K562 (cell line): ENCODE data around the gene FANCI. TPM values are rescaled to one million over a fixed set of nuclear protein-coding genes. Genes with fewer than 3 reads are reported as not detected.

Source experiments
- ATAC-seq: fragments of 200-7000 bp; cut with Tn5 transposase; 3 replicates; pipeline ENCODE4 v1.9.1; 2020; ENCODE audit warnings: moderate library complexity
- BruUV-seq: library from RNA; stranded (reverse); fragments of 400-500 nt; replicated peaks from 2 replicates; lab custom pipeline; 2021; lab: Mats Ljungman, UMichigan
- CTCF ChIA-PET: fragments of 300-600 bp; formaldehyde crosslinking; extraction: SDS; loops from one replicate; lab custom pipeline; 2021; ENCODE audit warnings: low intra/inter-chr PET ratio; lab: Yijun Ruan, JAX
- POLR2A ChIA-PET: fragments of 300-600, 350-650 bp; sonication (Branson Sonifier 250); formaldehyde crosslinking; extraction: SDS; loops from one replicate; lab custom pipeline; 2021; ENCODE audit warnings: antibody characterized with exemption, inconsistent platforms; lab: Yijun Ruan, JAX
- DNase-seq, 4 experiments: peaks; one replicate each; pipeline versions ENCODE4 v3.0.0 to v3.0.0-alpha.2; 2011 to 2018; ENCODE audit warnings: low spot score in 3 of 4, mixed read lengths in 3 of 4; ENCODE audit errors: extremely low read depth in 1 of 4
- FAIRE-seq: peaks from 2 replicates; lab custom pipeline; 2011; peaks lifted over from hg19 to GRCh38; lab: Jason Lieb, UNC
- H2AFZ ChIP-seq: 2 replicates; pipeline ENCODE4 v1.6.0; 2011; ENCODE audit warnings: low read depth, low read length, control low read depth, inconsistent platforms
- H3K27ac ChIP-seq: fragments of 200-600 bp; 3 replicates; pipeline ENCODE4 v1.8.0; 2011; ENCODE audit warnings: low read depth, mild to moderate bottlenecking, control low read depth, inconsistent platforms, low read length, moderate library complexity, mixed read lengths; ENCODE audit errors: extremely low read depth
- H3K27me3 ChIP-seq, 2 experiments: fragments of 300-600 bp in 1 of 2; 2 replicates in 1 of 2; 3 replicates in 1 of 2; pipeline versions ENCODE4 v1.6.0 to v1.8.0; 2011; ENCODE audit warnings: inconsistent platforms in 2 of 2, low read length in 2 of 2, mild to moderate bottlenecking in 1 of 2, mixed read lengths in 1 of 2, moderate library complexity in 1 of 2; ENCODE audit not compliant: control insufficient read depth in 2 of 2, insufficient read depth in 2 of 2
- H3K36me3 ChIP-seq: fragments of 300-600 bp; 3 replicates; pipeline ENCODE4 v1.8.0; 2011; ENCODE audit warnings: mild to moderate bottlenecking, low read length, inconsistent platforms; ENCODE audit not compliant: control insufficient read depth, insufficient read depth
- H3K4me1 ChIP-seq, 2 experiments: fragments of 200-600 bp in 1 of 2; replicated peaks in 1 of 2; 2 replicates in 1 of 2; 3 replicates in 1 of 2; pipeline versions ENCODE4 v1.5.1 to v1.8.0; 2011; ENCODE audit warnings: inconsistent platforms in 2 of 2, low read length in 2 of 2, mild to moderate bottlenecking in 1 of 2, mixed read lengths in 1 of 2, moderate library complexity in 1 of 2; ENCODE audit not compliant: control insufficient read depth in 2 of 2, insufficient read depth in 2 of 2
- H3K4me2 ChIP-seq: 2 replicates; pipeline ENCODE4 v1.6.1; 2011; ENCODE audit warnings: low read length, control low read depth, inconsistent platforms, mixed read lengths; ENCODE audit not compliant: insufficient read depth
- H3K4me3 ChIP-seq: fragments of 200-600 bp; sonication (generic), shearing (Covaris generic); 2 replicates; pipeline ENCODE4 v1.5.1; 2016; ENCODE audit warnings: control low read depth, inconsistent platforms
- H3K79me2 ChIP-seq: fragments of 200-600 bp; 3 replicates; pipeline ENCODE4 v1.8.0; 2011; ENCODE audit warnings: low read length, inconsistent platforms; ENCODE audit not compliant: control insufficient read depth, insufficient read depth
- H3K9ac ChIP-seq, 2 experiments: 2 replicates each; pipeline versions ENCODE4 v1.6.0 to v1.6.1; 2011; ENCODE audit warnings: low read depth in 2 of 2, low read length in 2 of 2, control low read depth in 1 of 2, inconsistent platforms in 1 of 2, mild to moderate bottlenecking in 1 of 2, mixed read lengths in 1 of 2; ENCODE audit not compliant: insufficient read depth in 1 of 2
- H3K9me1 ChIP-seq: one replicate; pipeline ENCODE4 v1.6.0; 2011; ENCODE audit warnings: inconsistent platforms, mild to moderate bottlenecking, low read length, moderate library complexity; ENCODE audit not compliant: control insufficient read depth, insufficient read depth
- H3K9me3 ChIP-seq: replicated peaks from 2 replicates; pipeline ENCODE4 v1.5.1; 2011; ENCODE audit warnings: low read depth, low read length, inconsistent platforms; ENCODE audit not compliant: control insufficient read depth, insufficient read depth
- H4K20me1 ChIP-seq: replicated peaks from 2 replicates; pipeline ENCODE4 v1.6.1; 2011; ENCODE audit warnings: low read length, inconsistent platforms, mixed read lengths; ENCODE audit not compliant: control insufficient read depth, insufficient read depth
- ARNT ChIP-seq, 2 experiments: fragments of 450-650 bp; IDR thresholded peaks; 2 replicates each; pipeline ENCODE4 v1.6.1; 2016; ENCODE audit warnings: mild to moderate bottlenecking in 1 of 2
- BRD4 ChIP-seq: fragments of 200-600 bp; sonication (generic); IDR thresholded peaks from 2 replicates; pipeline ENCODE4 v1.6.1; 2017; ENCODE audit warnings: inconsistent platforms
- GATAD2A ChIP-seq: fragments of 450-650 bp; IDR thresholded peaks from 2 replicates; pipeline ENCODE4 v1.6.1; 2017
- HNRNPH1 ChIP-seq: fragments of 200-400 bp; formaldehyde crosslinking; optimal IDR thresholded peaks from 2 replicates; pipeline ENCODE3; 2017; ENCODE audit warnings: low read depth, mild to moderate bottlenecking, low read length, moderate library complexity
- KLF10 ChIP-seq: fragments of 250-450 bp; sonication (Bioruptor Pico); IDR thresholded peaks from 2 replicates; pipeline ENCODE4 v1.6.1; 2021; ENCODE audit warnings: matching md5 sums
- KLF13 ChIP-seq: fragments of 450-650 bp; IDR thresholded peaks from 2 replicates; pipeline ENCODE4 v1.6.1; 2016; ENCODE audit warnings: missing genetic modification characterization, low read depth, mild to moderate bottlenecking, missing compliant biosample characterization, moderate library complexity, borderline replicate concordance
- NFATC3 ChIP-seq: fragments of 450-650 bp; IDR thresholded peaks from 2 replicates; pipeline ENCODE4 v1.6.1; 2017; ENCODE audit warnings: mild to moderate bottlenecking
- NFIX ChIP-seq: fragments of 250-450 bp; sonication (Bioruptor Pico); IDR thresholded peaks from 2 replicates; pipeline ENCODE4 v1.4.0; 2020; ENCODE audit warnings: low read depth, mild to moderate bottlenecking, moderate library complexity
- RBFOX2 ChIP-seq: fragments of 200-400 bp; formaldehyde crosslinking; IDR thresholded peaks from 2 replicates; pipeline ENCODE4 v1.6.1; 2017; ENCODE audit warnings: low read depth, mild to moderate bottlenecking, low read length, moderate library complexity
- SREBF1 ChIP-seq: fragments of 150-350 bp; IDR thresholded peaks from 2 replicates; pipeline ENCODE4 v1.6.1; 2014; ENCODE audit warnings: antibody characterized with exemption, low read depth, low read length, borderline replicate concordance
- SUPT5H ChIP-seq: fragments of 450-650 bp; IDR thresholded peaks from 2 replicates; pipeline ENCODE4 v1.6.1; 2016
- TGIF2 ChIP-seq: sonication (generic); formaldehyde crosslinking; IDR thresholded peaks from 2 replicates; pipeline ENCODE4 v1.8.1; 2022; ENCODE audit warnings: mild to moderate bottlenecking, missing genetic modification reagents, moderate library complexity
- ZNF165 ChIP-seq: fragments of 250-450 bp; sonication (Bioruptor Pico); IDR thresholded peaks from 2 replicates; pipeline ENCODE4 v1.4.0; 2020; ENCODE audit warnings: borderline replicate concordance
- ZNF174 ChIP-seq: fragments of 250-450 bp; sonication (Bioruptor Pico); IDR thresholded peaks from 2 replicates; pipeline ENCODE4 v1.4.0; 2020; ENCODE audit warnings: mild to moderate bottlenecking
- WGBS: fragments of 100-300 bp; shearing (Covaris generic); methylation state at CpG from one replicate; pipeline ENCODE4 v1.1.6; 2016; ENCODE audit warnings: low coverage, mixed read lengths; ENCODE audit not compliant: insufficient coverage; ENCODE audit errors: missing lambda C conversion rate; 5-methylcytosine and 5-hydroxymethylcytosine counted together
- in situ Hi-C: fragments of 300-500 bp; cut with MboI; formaldehyde crosslinking; loops from 4 replicates; pipeline ENCODE4 v1.15.0; 2018; ENCODE audit warnings: inconsistent platforms, mixed read lengths
- intact Hi-C: fragments of 100-400 bp; cut with micrococcal nuclease; formaldehyde crosslinking; loops from 2 replicates; pipeline ENCODE4 v1.14.2; 2022
- polyA plus RNA-seq, 8 experiments: library from polyadenylated mRNA; depleted of rRNA in 4 of 8; stranded (reverse) in 5 of 8; unstranded in 3 of 8; fragments of >200 nt; fragmentation: Nextera tagmentation in 2 of 8; fragmentation: Illumina TruSeq in 1 of 8; extraction: Ambion mirVana in 2 of 8; extraction: Trizol in 1 of 8; gene quantifications; 2 replicates each; pipeline versions ENCODE4 v1.2.1 to v1.2.3, GENCODE V29; 2011 to 2014; ENCODE audit warnings: inconsistent platforms in 1 of 8, missing spikeins in 1 of 8
- total RNA-seq, 7 experiments: library from RNA; depleted of rRNA in 6 of 7; stranded (reverse); fragments of >200 nt in 6 of 7; fragmentation: Illumina TruSeq in 2 of 7; extraction: Trizol in 2 of 7; gene quantifications; 2 replicates each; pipeline versions ENCODE4 v1.2.1 to v1.2.3, GENCODE V29; 2011 to 2021; ENCODE audit warnings: low replicate concordance in 1 of 7
- TF ChIP-seq, protein P1 (sequence below): fragments of 450-650 bp; IDR thresholded peaks from 2 replicates; pipeline ENCODE4 v1.7.0; 2016; ENCODE audit warnings: borderline replicate concordance
- TF ChIP-seq, protein P2 (sequence below), 2 experiments: fragments of 450-650 bp in 1 of 2; sonication (generic) in 1 of 2; formaldehyde crosslinking; conservative IDR thresholded peaks; 2 replicates each; pipeline versions ENCODE4 v1.4.0 to v1.8.1; 2020 to 2022; ENCODE audit warnings: mild to moderate bottlenecking in 1 of 2, missing genetic modification reagents in 1 of 2
- TF ChIP-seq, protein P3 (sequence below): sonication (generic); formaldehyde crosslinking; IDR thresholded peaks from 2 replicates; pipeline ENCODE4 v1.8.1; 2023; ENCODE audit warnings: mild to moderate bottlenecking, missing genetic modification reagents
- TF ChIP-seq, protein P4 (sequence below): sonication (generic); formaldehyde crosslinking; IDR thresholded peaks from 2 replicates; pipeline ENCODE4 v1.9.0; 2022; ENCODE audit warnings: mild to moderate bottlenecking, missing genetic modification reagents

The FANCI gene
- total and polyA plus RNA-seq, 9 of the 15 experiments (the other 6 are each of a cell fraction or from before 2014, with no cell fraction given), result 72.1 to 165 (median 131) TPM

DNA sequence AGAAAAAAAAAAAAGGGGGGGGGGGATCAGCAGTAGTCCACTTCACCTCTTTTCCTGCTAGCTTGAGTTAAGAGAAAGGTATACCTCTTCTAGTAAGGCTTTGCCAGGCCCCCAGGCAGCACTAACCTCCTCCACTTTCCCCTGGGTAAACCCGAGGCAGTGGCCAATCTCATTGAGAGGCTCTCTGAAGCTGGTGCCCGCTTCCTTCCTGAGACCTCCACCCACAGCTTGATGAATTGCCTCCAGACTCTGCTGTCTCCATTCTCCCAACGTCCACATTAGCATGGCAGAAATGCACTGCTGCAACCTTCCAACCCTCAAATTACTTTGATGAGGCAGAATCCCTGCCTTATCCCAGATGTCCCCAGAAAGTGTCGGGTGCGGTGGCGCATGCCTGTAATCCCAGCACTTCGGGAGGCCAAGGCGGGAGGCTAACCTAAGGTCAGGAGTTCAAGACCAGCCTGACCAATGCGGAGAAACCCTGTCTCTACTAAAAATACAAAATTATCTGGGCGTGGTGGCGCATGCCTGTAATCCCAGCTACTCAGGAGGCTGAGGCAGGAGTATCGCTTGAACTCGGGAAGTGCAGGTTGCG, 37.7 kb upstream of the FANCI start:
- Histone ChIP-seq H3K36me3 (no peaks in the 10 kb centered on the region), H3K9me3 (no peaks in the 10 kb centered on the region), H4K20me1 (no peaks in the 10 kb centered on the region), H3K9me1 (no peaks in the 10 kb centered on the region), H3K4me2 (no peak overlapping the region), H3K4me3 (no peak overlapping the region), H3K79me2 (no peaks in the 10 kb centered on the region), H3K27ac (no peak overlapping the region), H3K4me1 (peaks cover 0 to 10% of the 10 kb centered on the region in 2 experiments; a peak in 2 of 5 replicates), H3K9ac (no peak overlapping the region), H3K27me3 (peaks cover 4 to 7% of the 10 kb centered on the region in 2 experiments; a peak in 4 of 5 replicates), H2AFZ (no peak overlapping the region)
- POLR2A ChIA-PET, result interaction anchor here (0.6 to 1.3 kb wide), 8 partner anchors 10 to 155 kb away, joined by 3 to 7 read pairs (median 3); no protein-coding TSS in a partner anchor
- in situ Hi-C loops, result no loop called here
- 24% methylated on average over 13 of the region's 14 CpGs for WGBS
- FAIRE-seq (no peak), ATAC-seq (no peak), DNase-seq (no peak)
- TF ChIP-seq SREBF1 (no peak), NFIX (CRISPR knock-in tag) (no peak), KLF10 (CRISPR knock-in tag) (no peak), ARNT (IDR thresholded peaks at IDR 0.05) (no peak), GATAD2A (no peak), RBFOX2 (no peak), NFATC3 (no peak), BRD4 (no peak), KLF13 (no peak), TGIF2 (CRISPR knock-in tag) (no peak), HNRNPH1 (no peak), ZNF165 (CRISPR knock-in tag) (no peak), ZNF174 (CRISPR knock-in tag) (no peak), SUPT5H (no peak)
- TF ChIP-seq, protein P1, sequence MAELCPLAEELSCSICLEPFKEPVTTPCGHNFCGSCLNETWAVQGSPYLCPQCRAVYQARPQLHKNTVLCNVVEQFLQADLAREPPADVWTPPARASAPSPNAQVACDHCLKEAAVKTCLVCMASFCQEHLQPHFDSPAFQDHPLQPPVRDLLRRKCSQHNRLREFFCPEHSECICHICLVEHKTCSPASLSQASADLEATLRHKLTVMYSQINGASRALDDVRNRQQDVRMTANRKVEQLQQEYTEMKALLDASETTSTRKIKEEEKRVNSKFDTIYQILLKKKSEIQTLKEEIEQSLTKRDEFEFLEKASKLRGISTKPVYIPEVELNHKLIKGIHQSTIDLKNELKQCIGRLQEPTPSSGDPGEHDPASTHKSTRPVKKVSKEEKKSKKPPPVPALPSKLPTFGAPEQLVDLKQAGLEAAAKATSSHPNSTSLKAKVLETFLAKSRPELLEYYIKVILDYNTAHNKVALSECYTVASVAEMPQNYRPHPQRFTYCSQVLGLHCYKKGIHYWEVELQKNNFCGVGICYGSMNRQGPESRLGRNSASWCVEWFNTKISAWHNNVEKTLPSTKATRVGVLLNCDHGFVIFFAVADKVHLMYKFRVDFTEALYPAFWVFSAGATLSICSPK, result no peak
- TF ChIP-seq, protein P2, sequence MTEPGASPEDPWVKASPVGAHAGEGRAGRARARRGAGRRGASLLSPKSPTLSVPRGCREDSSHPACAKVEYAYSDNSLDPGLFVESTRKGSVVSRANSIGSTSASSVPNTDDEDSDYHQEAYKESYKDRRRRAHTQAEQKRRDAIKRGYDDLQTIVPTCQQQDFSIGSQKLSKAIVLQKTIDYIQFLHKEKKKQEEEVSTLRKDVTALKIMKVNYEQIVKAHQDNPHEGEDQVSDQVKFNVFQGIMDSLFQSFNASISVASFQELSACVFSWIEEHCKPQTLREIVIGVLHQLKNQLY (CRISPR knock-in tag; conservative IDR thresholded peaks at IDR 0.05), result no peak
- TF ChIP-seq, protein P3, sequence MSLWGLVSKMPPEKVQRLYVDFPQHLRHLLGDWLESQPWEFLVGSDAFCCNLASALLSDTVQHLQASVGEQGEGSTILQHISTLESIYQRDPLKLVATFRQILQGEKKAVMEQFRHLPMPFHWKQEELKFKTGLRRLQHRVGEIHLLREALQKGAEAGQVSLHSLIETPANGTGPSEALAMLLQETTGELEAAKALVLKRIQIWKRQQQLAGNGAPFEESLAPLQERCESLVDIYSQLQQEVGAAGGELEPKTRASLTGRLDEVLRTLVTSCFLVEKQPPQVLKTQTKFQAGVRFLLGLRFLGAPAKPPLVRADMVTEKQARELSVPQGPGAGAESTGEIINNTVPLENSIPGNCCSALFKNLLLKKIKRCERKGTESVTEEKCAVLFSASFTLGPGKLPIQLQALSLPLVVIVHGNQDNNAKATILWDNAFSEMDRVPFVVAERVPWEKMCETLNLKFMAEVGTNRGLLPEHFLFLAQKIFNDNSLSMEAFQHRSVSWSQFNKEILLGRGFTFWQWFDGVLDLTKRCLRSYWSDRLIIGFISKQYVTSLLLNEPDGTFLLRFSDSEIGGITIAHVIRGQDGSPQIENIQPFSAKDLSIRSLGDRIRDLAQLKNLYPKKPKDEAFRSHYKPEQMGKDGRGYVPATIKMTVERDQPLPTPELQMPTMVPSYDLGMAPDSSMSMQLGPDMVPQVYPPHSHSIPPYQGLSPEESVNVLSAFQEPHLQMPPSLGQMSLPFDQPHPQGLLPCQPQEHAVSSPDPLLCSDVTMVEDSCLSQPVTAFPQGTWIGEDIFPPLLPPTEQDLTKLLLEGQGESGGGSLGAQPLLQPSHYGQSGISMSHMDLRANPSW (CRISPR knock-in tag), result no peak
- TF ChIP-seq, protein P4, sequence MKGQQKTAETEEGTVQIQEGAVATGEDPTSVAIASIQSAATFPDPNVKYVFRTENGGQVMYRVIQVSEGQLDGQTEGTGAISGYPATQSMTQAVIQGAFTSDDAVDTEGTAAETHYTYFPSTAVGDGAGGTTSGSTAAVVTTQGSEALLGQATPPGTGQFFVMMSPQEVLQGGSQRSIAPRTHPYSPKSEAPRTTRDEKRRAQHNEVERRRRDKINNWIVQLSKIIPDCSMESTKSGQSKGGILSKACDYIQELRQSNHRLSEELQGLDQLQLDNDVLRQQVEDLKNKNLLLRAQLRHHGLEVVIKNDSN, result no peak
- intact Hi-C loops, result loop anchor here (5.0 kb wide), 1 partner anchor 101 kb away; no protein-coding TSS in a partner anchor
- CTCF ChIA-PET, result interaction anchor here (0.6 to 3.2 kb wide), 4 partner anchors 38 to 233 kb away, joined by 3 to 17 read pairs (median 6); partner anchors contain the start of gene FANCI
- BruUV-seq, result no TSS peak
